ENCODE results near the gene KRT9. TPM values are rescaled to one million over a fixed set of nuclear protein-coding genes. Genes with fewer than 3 reads are reported as not detected.

KRT9 gene
- total and polyA plus RNA-seq, 9 of the 15 experiments (the other 6 are each of a cell fraction or from before 2014, with no cell fraction given): 0.03 TPM; not detected in 8

DNA sequence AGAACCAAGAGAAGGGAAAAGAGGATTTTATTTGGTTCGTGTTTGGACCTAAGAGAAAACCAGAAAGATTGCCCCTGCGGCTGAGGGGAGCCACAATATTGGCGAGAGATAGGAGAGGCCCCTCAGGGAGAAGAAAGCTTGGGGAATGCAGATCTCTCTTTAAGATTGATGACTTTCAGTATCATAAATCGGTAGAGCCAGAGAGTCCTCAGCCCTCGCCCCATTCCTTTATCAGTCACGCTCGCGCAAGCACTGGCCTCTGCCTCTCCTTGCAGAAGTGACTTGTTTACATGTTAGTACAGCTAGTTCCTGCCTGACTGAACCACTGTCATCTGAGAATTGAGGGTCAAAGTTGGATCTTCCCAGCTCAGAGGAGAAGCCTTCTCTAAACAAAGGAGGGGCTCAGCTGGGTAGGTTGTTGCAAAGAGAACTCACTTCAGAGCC lies 22.2 kb downstream of the KRT9 start (continued):
- TF ChIP-seq ZNF133 (CRISPR knock-in tag; IDR thresholded peaks at IDR 0.05) (no peak), NFIC (IDR thresholded peaks at IDR 0.05) (no peak), FOXK2 (conservative IDR thresholded peaks at IDR 0.05 in 1 of 2, IDR thresholded peaks at IDR 0.05 in 1 of 2; ENCODE audit: low read depth in 2 of 2) (peak; percentile 92 to 94), ZNF263 (CRISPR knock-in tag; IDR thresholded peaks at IDR 0.05; ENCODE audit: borderline replicate concordance) (no peak), RNF2 (IDR thresholded peaks at IDR 0.05) (no peak; the same call in 1 of the 2 replicates), ZNF143 (CRISPR knock-in tag; IDR thresholded peaks at IDR 0.05) (no peak), KDM2B (CRISPR knock-in tag; IDR thresholded peaks at IDR 0.05) (peak; percentile 52; the same call in 1 of the 2 replicates), CBX1 (IDR thresholded peaks at IDR 0.05; ENCODE audit: low read depth) (no peak), BMI1 (IDR thresholded peaks at IDR 0.05; ENCODE audit: low read length) (no peak)
- TF ChIP-seq, protein P1, sequence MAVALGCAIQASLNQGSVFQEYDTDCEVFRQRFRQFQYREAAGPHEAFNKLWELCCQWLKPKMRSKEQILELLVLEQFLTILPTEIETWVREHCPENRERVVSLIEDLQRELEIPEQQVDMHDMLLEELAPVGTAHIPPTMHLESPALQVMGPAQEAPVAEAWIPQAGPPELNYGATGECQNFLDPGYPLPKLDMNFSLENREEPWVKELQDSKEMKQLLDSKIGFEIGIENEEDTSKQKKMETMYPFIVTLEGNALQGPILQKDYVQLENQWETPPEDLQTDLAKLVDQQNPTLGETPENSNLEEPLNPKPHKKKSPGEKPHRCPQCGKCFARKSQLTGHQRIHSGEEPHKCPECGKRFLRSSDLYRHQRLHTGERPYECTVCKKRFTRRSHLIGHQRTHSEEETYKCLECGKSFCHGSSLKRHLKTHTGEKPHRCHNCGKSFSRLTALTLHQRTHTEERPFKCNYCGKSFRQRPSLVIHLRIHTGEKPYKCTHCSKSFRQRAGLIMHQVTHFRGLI (CRISPR knock-in tag; IDR thresholded peaks at IDR 0.05): 0 out of 2 replicates have a peak, but pooled peaks have one; percentile 36
- TF ChIP-seq, protein P2, sequence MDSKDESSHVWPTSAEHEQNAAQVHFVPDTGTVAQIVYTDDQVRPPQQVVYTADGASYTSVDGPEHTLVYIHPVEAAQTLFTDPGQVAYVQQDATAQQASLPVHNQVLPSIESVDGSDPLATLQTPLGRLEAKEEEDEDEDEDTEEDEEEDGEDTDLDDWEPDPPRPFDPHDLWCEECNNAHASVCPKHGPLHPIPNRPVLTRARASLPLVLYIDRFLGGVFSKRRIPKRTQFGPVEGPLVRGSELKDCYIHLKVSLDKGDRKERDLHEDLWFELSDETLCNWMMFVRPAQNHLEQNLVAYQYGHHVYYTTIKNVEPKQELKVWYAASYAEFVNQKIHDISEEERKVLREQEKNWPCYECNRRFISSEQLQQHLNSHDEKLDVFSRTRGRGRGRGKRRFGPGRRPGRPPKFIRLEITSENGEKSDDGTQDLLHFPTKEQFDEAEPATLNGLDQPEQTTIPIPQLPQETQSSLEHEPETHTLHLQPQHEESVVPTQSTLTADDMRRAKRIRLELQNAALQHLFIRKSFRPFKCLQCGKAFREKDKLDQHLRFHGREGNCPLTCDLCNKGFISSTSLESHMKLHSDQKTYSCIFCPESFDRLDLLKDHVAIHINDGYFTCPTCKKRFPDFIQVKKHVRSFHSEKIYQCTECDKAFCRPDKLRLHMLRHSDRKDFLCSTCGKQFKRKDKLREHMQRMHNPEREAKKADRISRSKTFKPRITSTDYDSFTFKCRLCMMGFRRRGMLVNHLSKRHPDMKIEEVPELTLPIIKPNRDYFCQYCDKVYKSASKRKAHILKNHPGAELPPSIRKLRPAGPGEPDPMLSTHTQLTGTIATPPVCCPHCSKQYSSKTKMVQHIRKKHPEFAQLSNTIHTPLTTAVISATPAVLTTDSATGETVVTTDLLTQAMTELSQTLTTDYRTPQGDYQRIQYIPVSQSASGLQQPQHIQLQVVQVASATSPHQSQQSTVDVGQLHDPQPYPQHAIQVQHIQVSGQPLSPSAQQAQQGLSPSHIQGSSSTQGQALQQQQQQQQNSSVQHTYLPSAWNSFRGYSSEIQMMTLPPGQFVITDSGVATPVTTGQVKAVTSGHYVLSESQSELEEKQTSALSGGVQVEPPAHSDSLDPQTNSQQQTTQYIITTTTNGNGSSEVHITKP (IDR thresholded peaks at IDR 0.05; ENCODE audit: partially characterized antibody): peak; percentile 67
- TF ChIP-seq, protein P3, sequence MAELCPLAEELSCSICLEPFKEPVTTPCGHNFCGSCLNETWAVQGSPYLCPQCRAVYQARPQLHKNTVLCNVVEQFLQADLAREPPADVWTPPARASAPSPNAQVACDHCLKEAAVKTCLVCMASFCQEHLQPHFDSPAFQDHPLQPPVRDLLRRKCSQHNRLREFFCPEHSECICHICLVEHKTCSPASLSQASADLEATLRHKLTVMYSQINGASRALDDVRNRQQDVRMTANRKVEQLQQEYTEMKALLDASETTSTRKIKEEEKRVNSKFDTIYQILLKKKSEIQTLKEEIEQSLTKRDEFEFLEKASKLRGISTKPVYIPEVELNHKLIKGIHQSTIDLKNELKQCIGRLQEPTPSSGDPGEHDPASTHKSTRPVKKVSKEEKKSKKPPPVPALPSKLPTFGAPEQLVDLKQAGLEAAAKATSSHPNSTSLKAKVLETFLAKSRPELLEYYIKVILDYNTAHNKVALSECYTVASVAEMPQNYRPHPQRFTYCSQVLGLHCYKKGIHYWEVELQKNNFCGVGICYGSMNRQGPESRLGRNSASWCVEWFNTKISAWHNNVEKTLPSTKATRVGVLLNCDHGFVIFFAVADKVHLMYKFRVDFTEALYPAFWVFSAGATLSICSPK (IDR thresholded peaks at IDR 0.05; ENCODE audit: borderline replicate concordance): no peak
- TF ChIP-seq, protein P4, sequence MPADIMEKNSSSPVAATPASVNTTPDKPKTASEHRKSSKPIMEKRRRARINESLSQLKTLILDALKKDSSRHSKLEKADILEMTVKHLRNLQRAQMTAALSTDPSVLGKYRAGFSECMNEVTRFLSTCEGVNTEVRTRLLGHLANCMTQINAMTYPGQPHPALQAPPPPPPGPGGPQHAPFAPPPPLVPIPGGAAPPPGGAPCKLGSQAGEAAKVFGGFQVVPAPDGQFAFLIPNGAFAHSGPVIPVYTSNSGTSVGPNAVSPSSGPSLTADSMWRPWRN (IDR thresholded peaks at IDR 0.05; ENCODE audit: low read depth): 0 out of 2 replicates have a peak, but pooled peaks have one; percentile 44
